K562 (cell line): Measurements from ENCODE around the gene MYL12A. TPM values are rescaled to one million over a fixed set of nuclear protein-coding genes. Genes with fewer than 3 reads are reported as not detected.

Experiments used
- CCNT2 ChIP-seq: IDR thresholded peaks from 2 replicates; pipeline ENCODE4 v1.6.1; 2011; ENCODE audit warnings: borderline replicate concordance, low read depth, mild to moderate bottlenecking, moderate library complexity, mixed read lengths, low read length; ENCODE audit not compliant: insufficient read length; ENCODE audit errors: extremely low read depth
- EP400 ChIP-seq: fragments of 450-650 bp; IDR thresholded peaks from 2 replicates; pipeline ENCODE4 v1.6.1; 2017; ENCODE audit warnings: antibody characterized with exemption, mild to moderate bottlenecking, moderate library complexity
- HCFC1 ChIP-seq: IDR thresholded peaks from 2 replicates; pipeline ENCODE4 v1.6.1; 2012; ENCODE audit warnings: low read depth, low read length, improper control_type of control experiment
- KDM1A ChIP-seq, 2 experiments: fragments of 450-650 bp; IDR thresholded peaks; 2 replicates each; pipeline ENCODE4 v1.6.1; 2016; ENCODE audit warnings: mild to moderate bottlenecking in 2 of 2
- KHSRP ChIP-seq: fragments of 450-650 bp; IDR thresholded peaks from 2 replicates; pipeline ENCODE4 v1.6.1; 2017
- KLF1 ChIP-seq: fragments of 450-650 bp; IDR thresholded peaks from 2 replicates; pipeline ENCODE4 v1.6.1; 2016; ENCODE audit warnings: missing genetic modification characterization, missing compliant biosample characterization
- MBD1 ChIP-seq: fragments of 250-450 bp; sonication (Bioruptor Pico); IDR thresholded peaks from 2 replicates; pipeline ENCODE4 v1.8.0; 2022; ENCODE audit warnings: inconsistent platforms
- NBN ChIP-seq: fragments of 450-650 bp; IDR thresholded peaks from 2 replicates; pipeline ENCODE4 v1.6.1; 2016; ENCODE audit warnings: low read depth, mild to moderate bottlenecking
- NFYB ChIP-seq: IDR thresholded peaks from 2 replicates; pipeline ENCODE4 v1.6.1; 2011; ENCODE audit warnings: mild to moderate bottlenecking, moderate library complexity; ENCODE audit not compliant: insufficient read length; ENCODE audit errors: extremely low read depth
- PHF8 ChIP-seq: fragments of 200-600 bp; sonication (generic); IDR thresholded peaks from 2 replicates; pipeline ENCODE4 v1.6.1; 2012; ENCODE audit warnings: mixed run types, mild to moderate bottlenecking, inconsistent platforms, low read length, moderate library complexity, borderline replicate concordance
- SRSF9 ChIP-seq: fragments of 200-400 bp; formaldehyde crosslinking; IDR thresholded peaks from 2 replicates; pipeline ENCODE4 v1.6.1; 2017; ENCODE audit warnings: low read depth, low read length, borderline replicate concordance
- UBTF ChIP-seq, 2 experiments: IDR thresholded peaks; 2 replicates each; pipeline ENCODE4 v1.6.1; 2012; ENCODE audit warnings: improper control_type of control experiment in 2 of 2, low read depth in 2 of 2, low read length in 2 of 2, borderline replicate concordance in 1 of 2
- ZNF277 ChIP-seq: fragments of 250-450 bp; sonication (Bioruptor Pico); IDR thresholded peaks from 2 replicates; pipeline ENCODE4 v1.8.0; 2022; ENCODE audit warnings: inconsistent platforms, mild to moderate bottlenecking, moderate library complexity, borderline replicate concordance
- ZNF324 ChIP-seq: fragments of 250-450 bp; sonication (Bioruptor Pico); IDR thresholded peaks from 2 replicates; pipeline ENCODE4 v1.4.0; 2020; ENCODE audit warnings: mild to moderate bottlenecking
- polyA plus RNA-seq, 8 experiments: library from polyadenylated mRNA; depleted of rRNA in 4 of 8; stranded (reverse) in 5 of 8; unstranded in 3 of 8; fragments of >200 nt; fragmentation: Nextera tagmentation in 2 of 8; fragmentation: Illumina TruSeq in 1 of 8; extraction: Ambion mirVana in 2 of 8; extraction: Trizol in 1 of 8; gene quantifications; 2 replicates each; pipeline versions ENCODE4 v1.2.1 to v1.2.3, GENCODE V29; 2011 to 2014; ENCODE audit warnings: inconsistent platforms in 1 of 8, missing spikeins in 1 of 8
- total RNA-seq, 7 experiments: library from RNA; depleted of rRNA in 6 of 7; stranded (reverse); fragments of >200 nt in 6 of 7; fragmentation: Illumina TruSeq in 2 of 7; extraction: Trizol in 2 of 7; gene quantifications; 2 replicates each; pipeline versions ENCODE4 v1.2.1 to v1.2.3, GENCODE V29; 2011 to 2021; ENCODE audit warnings: low replicate concordance in 1 of 7
- TF ChIP-seq, protein P1 (sequence below): fragments of 250-450 bp; sonication (Bioruptor Pico); IDR thresholded peaks from 2 replicates; pipeline ENCODE4 v1.8.0; 2021; ENCODE audit warnings: moderate library complexity, mild to moderate bottlenecking, inconsistent platforms
- TF ChIP-seq, protein P2 (sequence below): fragments of 150-350 bp; conservative IDR thresholded peaks from 2 replicates; pipeline ENCODE4 v1.6.1; 2014; ENCODE audit warnings: low read length

The MYL12A gene
- total and polyA plus RNA-seq, 9 of the 15 experiments (the other 6 are each of a cell fraction or from before 2014, with no cell fraction given): 308 to 1,031 (median 559) TPM

DNA sequence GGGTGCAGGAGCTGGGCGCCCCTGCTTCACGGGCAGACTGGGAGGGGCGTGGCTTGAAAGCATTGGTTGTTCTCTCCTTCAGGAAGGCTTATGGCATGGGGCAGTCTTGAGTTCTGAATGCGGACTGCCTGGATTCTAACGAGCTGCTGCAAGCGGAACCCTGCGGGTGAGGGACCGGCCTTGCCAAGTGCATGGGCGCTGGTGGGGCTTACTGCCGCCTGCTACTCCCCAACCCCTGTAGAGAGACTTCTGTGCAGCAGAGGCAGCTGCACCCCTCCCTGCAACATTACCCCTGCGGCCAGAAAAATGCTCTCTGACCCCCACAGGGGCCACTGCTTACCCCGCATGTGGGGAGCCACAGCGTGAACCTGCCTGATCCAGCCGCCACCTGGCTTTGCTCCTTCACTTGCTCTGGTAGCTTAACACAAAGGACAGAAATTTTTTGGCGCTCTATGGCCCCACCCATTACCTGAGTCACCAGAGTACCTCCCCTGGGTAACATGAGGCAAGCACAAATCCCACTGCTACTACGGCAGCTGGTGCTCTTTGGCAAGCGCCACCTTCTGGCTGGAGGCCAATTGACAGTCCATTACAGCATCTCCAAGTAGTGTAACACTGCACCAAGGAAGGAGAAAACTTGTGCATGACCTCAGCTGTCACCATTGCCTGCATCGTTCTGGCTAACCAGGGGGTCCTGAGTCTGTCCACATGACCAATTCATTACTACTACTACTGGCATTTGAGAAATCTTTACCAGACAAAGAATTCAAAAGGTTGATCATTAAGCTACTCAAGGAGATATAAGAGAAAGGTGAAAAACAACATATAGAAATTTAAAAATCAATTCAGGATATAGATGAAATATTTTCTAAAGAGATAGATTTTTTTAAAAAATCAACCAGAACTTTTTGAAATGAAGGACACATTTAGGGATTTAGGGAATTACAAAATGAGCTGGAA is 49.7 kb downstream of the MYL12A start (continued):
- TF ChIP-seq NFYB (no peak), SRSF9 (no peak), KDM1A (IDR thresholded peaks at IDR 0.05) (peak in 1 of 2 experiments; percentile 20; a peak in 1 of 4 replicates), HCFC1 (peak; percentile 64), CCNT2 (no peak), NBN (peak; percentile 67; the same call in 1 of the 2 replicates), KHSRP (no peak), ZNF324 (CRISPR knock-in tag) (no peak), UBTF (IDR thresholded peaks at IDR 0.05; ENCODE audit: borderline replicate concordance in 1 of 2, low read depth in 2 of 2, low read length in 2 of 2) (no peak), MBD1 (CRISPR knock-in tag) (no peak), PHF8 (peak; percentile 95; the same call in 1 of the 2 replicates), KLF1 (tag) (no peak), ZNF277 (CRISPR knock-in tag) (no peak), EP400 (peak; percentile 75)
- TF ChIP-seq, protein P1, sequence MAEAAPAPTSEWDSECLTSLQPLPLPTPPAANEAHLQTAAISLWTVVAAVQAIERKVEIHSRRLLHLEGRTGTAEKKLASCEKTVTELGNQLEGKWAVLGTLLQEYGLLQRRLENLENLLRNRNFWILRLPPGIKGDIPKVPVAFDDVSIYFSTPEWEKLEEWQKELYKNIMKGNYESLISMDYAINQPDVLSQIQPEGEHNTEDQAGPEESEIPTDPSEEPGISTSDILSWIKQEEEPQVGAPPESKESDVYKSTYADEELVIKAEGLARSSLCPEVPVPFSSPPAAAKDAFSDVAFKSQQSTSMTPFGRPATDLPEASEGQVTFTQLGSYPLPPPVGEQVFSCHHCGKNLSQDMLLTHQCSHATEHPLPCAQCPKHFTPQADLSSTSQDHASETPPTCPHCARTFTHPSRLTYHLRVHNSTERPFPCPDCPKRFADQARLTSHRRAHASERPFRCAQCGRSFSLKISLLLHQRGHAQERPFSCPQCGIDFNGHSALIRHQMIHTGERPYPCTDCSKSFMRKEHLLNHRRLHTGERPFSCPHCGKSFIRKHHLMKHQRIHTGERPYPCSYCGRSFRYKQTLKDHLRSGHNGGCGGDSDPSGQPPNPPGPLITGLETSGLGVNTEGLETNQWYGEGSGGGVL (CRISPR knock-in tag): no peak
- TF ChIP-seq, protein P2, sequence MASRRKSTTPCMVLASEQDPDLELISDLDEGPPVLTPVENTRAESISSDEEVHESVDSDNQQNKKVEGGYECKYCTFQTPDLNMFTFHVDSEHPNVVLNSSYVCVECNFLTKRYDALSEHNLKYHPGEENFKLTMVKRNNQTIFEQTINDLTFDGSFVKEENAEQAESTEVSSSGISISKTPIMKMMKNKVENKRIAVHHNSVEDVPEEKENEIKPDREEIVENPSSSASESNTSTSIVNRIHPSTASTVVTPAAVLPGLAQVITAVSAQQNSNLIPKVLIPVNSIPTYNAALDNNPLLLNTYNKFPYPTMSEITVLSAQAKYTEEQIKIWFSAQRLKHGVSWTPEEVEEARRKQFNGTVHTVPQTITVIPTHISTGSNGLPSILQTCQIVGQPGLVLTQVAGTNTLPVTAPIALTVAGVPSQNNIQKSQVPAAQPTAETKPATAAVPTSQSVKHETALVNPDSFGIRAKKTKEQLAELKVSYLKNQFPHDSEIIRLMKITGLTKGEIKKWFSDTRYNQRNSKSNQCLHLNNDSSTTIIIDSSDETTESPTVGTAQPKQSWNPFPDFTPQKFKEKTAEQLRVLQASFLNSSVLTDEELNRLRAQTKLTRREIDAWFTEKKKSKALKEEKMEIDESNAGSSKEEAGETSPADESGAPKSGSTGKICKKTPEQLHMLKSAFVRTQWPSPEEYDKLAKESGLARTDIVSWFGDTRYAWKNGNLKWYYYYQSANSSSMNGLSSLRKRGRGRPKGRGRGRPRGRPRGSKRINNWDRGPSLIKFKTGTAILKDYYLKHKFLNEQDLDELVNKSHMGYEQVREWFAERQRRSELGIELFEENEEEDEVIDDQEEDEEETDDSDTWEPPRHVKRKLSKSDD: peak; percentile 86; the same call in 1 of the 2 replicates
